HUES64 (cell line): Measurements from ENCODE around the gene SLC3A2.

Experiments
- H3K27ac ChIP-seq: 2 replicates; pipeline ENCODE4 v1.7.0; 2013; ENCODE audit warnings: low read depth, low read length, inconsistent platforms
- H3K27me3 ChIP-seq: 2 replicates; pipeline ENCODE4 v1.6.1; 2013; ENCODE audit warnings: mild to moderate bottlenecking, low read length; ENCODE audit not compliant: insufficient read depth
- H3K36me3 ChIP-seq: 2 replicates; pipeline ENCODE4 v1.6.1; 2013; ENCODE audit warnings: mild to moderate bottlenecking, low read length; ENCODE audit not compliant: insufficient read depth
- H3K4me1 ChIP-seq: 2 replicates; pipeline ENCODE4 v1.6.1; 2013; ENCODE audit warnings: mild to moderate bottlenecking, low read length, moderate library complexity; ENCODE audit not compliant: insufficient read depth
- H3K4me3 ChIP-seq: 2 replicates; pipeline ENCODE4 v1.5.1; 2013; ENCODE audit warnings: mild to moderate bottlenecking, low read length, moderate library complexity
- H3K9ac ChIP-seq: 2 replicates; pipeline ENCODE4 v1.6.1; 2013; ENCODE audit warnings: mild to moderate bottlenecking, low read depth, low read length
- H3K9me3 ChIP-seq: 2 replicates; pipeline ENCODE4 v1.6.1; 2013; ENCODE audit warnings: low read depth, low read length; ENCODE audit not compliant: insufficient read depth
- WGBS: fragments of 150-250, 120-280 bp; methylation state at CpG from one replicate; pipeline ENCODE4 v1.1.7; 2013; ENCODE audit warnings: missing lambda C conversion rate; 5-methylcytosine and 5-hydroxymethylcytosine counted together

SLC3A2 gene

DNA sequence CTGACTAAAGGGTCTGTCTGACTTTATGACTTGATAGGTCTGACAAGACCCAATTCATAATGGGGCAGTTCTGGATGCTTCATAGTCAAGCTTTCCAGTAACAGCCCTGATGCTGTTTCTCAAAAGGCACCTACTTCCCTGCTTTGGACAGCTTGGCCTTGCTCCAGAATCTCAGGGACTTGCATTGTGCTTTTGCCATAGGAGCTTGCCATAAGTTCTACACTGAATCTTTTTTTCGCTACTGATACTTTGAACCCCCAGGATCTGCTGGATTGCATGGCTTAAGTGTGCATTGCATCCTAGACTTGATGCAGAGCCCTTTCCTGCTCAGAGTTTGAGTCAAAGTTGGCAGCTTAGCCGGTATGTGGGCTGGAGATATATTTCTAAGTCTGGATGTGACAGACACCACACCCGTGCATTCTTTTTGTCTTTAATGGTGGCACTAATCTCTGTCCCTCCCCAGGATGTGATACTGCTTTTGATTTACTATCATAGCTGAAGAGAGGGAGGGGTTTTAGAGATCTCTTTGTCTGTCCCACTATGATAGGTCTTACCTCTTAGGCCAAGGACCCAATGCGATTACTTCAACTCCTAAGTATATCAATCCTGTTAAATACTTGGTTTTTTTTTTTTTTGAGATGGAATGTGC, 16.9 kb upstream of the SLC3A2 start:
- no peaks in the 10 kb centered on the region for H3K27me3 ChIP-seq
- H3K9ac ChIP-seq, result no peak overlapping the region
- no peak overlapping the region for H3K4me3 ChIP-seq
- WGBS, result 94% methylated on average over 2 of the region's 4 CpGs
- H3K9me3 ChIP-seq, result no peaks in the 10 kb centered on the region
- peaks cover 56% of the 10 kb centered on the region for H3K36me3 ChIP-seq
- H3K4me1 ChIP-seq, result peaks cover 16% of the 10 kb centered on the region; the same call in 1 of the 2 replicates
- H3K27ac ChIP-seq, result no peak overlapping the region

DNA sequence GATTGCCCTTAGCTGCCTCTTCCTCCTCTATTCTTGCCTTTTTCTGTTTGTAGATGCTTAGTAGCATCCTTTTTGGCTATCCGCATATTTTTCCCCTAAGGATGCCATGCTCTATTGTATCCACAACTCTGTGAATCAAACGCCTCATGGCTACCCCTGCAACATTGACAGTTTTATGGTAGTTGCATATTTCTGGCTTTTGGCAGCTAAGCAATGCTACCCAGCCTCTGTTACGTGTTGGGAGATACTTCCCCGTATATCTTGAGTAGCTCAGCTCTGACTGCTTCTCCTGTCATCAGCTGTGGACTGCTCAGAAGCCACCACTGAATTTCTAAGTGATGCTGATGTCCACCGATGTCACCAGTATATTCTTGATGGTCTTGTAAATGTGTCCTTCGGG, 15.1 kb upstream of the SLC3A2 start:
- H3K4me3 ChIP-seq, result no peak overlapping the region
- H3K4me1 ChIP-seq, result peaks cover 12% of the 10 kb centered on the region; the same call in 1 of the 2 replicates
- H3K9ac ChIP-seq, result 0 out of 2 replicates have a peak overlapping the region, but pooled peaks have one; percentile 19
- H3K9me3 ChIP-seq, result no peaks in the 10 kb centered on the region
- 96% methylated on average over 6 of the region's 6 CpGs for whole genome bisulfite sequencing
- H3K27me3 ChIP-seq, result no peaks in the 10 kb centered on the region
- H3K36me3 ChIP-seq, result peaks cover 61% of the 10 kb centered on the region
- no peak overlapping the region for H3K27ac ChIP-seq

DNA sequence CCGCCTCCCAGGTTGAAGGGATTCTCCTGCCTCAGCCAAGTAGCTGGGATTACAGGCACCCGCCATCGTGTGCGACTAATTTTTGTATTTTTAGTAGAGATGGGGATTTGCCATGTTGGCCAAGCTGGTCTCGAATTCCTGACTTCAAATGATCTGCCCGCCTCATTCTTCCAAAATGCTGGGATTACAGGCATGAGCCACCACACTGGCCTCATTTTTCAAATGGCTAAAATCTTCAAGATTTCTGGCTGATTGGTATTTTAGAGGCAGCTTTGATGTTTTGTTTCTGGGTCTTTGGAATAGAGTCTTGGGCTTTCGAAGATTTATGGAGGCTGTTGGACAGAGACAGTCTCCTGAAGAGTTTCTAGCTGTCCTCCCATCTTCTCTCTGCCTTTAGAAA, 5.8 kb upstream of the SLC3A2 start:
- H3K27me3 ChIP-seq, result no peaks in the 10 kb centered on the region
- peaks cover 7% of the 10 kb centered on the region for H3K4me1 ChIP-seq
- H3K9ac ChIP-seq, result no peak overlapping the region
- H3K27ac ChIP-seq, result no peak overlapping the region
- peaks cover 90% of the 10 kb centered on the region for H3K36me3 ChIP-seq
- no peak overlapping the region for H3K4me3 ChIP-seq
- no peaks in the 10 kb centered on the region for H3K9me3 ChIP-seq
- 98% methylated on average over 7 of the region's 7 CpGs for WGBS

DNA sequence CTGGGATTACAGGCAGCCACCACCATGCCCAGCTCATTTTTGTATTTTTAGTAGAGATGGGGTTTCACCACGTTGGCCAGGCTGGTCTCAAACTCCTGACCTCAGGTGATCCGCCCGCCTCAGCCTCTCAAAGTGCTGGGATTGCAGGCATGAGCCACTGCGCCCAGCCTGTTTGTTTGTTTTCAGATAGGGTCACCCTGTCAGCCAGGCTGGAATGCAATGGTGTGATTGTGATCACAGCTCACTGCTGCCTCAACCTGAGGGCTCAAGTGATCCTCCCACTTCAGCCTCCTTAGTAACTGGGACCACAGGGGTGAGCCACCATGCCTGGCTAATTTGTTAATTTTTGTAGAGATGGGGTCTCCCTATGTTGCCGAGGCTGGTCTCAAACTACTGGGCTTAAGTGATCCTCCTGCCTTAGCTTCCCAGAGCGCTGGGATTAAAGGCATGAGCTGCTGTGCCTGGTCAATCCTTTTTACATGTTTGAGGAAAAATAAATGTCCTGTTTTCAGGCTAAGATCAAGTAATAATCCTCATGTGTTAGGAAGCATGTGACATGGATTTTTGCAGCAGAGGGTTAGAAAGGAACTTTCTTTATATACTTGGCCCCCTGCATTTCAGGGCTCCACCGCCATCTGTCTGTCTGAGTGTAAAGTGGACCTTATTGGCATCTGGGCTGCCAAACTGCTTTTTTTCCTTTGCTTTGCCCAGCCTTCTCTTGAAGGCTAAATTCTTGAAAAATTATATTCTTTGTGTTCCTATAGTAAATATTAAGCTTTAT, 4.8 kb upstream of the SLC3A2 start:
- H3K9ac ChIP-seq, result no peak overlapping the region
- no peaks in the 10 kb centered on the region for H3K9me3 ChIP-seq
- no peaks in the 10 kb centered on the region for H3K27me3 ChIP-seq
- no peak overlapping the region for H3K4me3 ChIP-seq
- peaks cover 84% of the 10 kb centered on the region for H3K36me3 ChIP-seq
- WGBS, result 93% methylated on average over 7 of the region's 7 CpGs
- H3K4me1 ChIP-seq, result peaks cover 12% of the 10 kb centered on the region
- H3K27ac ChIP-seq, result no peak overlapping the region

DNA sequence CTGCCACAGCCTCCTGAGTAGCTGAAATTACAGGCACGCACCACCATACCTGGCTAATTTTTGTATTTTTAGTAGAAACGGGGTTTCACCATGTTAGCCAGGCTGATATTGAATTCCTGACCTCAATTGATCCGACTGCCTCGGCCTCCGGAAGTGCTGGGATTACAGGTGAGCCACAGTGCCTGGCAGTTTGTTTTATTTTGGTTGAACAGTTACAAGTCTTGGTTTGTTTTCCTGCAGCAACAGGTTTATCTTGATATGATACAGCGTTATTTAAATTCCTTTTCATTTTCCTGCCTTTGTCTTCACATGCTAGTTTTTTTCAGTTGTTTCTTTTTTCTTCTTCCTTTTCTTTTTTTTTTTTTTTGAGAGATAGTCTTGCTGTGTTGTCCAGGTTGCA, 4.0 kb upstream of the SLC3A2 start:
- Histone ChIP-seq H3K36me3 (peaks cover 76% of the 10 kb centered on the region), H3K27ac (no peak overlapping the region), H3K4me3 (no peak overlapping the region), H3K9ac (no peak overlapping the region), H3K9me3 (no peaks in the 10 kb centered on the region), H3K4me1 (peaks cover 12% of the 10 kb centered on the region), H3K27me3 (no peaks in the 10 kb centered on the region)
- 96% methylated on average over 6 of the region's 6 CpGs for WGBS

DNA sequence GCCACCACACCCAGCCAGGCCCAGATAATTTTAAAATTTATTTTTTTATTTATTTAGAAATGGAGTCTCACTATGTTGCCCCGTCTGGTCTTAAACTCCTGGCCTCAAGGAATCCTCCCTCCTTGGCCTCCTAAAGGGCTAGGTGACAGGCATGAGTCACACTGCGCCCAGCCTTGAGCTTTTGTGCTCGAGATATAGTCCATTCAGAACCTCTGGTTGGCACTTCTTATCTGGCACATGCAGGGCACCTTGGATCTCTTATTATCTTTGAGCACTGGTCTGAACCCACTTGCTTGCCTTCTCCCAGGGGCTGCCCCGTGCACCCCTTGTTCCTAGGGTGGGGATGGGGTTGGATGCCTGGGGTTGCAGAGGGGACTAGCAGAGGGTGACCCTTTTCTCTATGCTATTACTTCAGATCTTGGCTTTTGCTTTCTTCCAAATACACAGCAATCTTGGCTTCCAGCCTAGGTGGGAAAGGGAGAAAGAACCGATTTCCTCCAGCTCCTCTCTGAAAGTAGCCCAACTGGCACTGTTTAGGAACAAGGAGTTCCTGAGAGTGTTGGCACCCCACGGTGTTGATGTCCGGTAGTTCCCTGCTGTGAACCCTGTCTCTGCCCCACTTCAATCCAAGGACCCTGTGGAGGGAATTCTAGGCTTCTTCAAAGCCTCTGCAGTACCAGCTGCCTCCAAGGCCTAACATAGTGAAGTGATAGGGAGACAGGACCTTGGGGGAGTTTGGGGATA, 1.3 kb upstream of the SLC3A2 start:
- peak overlapping the region; percentile 100; the same call in 1 of the 2 replicates for H3K27ac ChIP-seq
- H3K9me3 ChIP-seq, result no peaks in the 10 kb centered on the region
- H3K4me1 ChIP-seq, result peaks cover 26% of the 10 kb centered on the region
- H3K9ac ChIP-seq, result no peak overlapping the region
- no peaks in the 10 kb centered on the region for H3K27me3 ChIP-seq
- peaks cover 76% of the 10 kb centered on the region for H3K36me3 ChIP-seq
- WGBS, result 72% methylated on average over 7 of the region's 7 CpGs
- H3K4me3 ChIP-seq, result peak overlapping the region; percentile 81

DNA sequence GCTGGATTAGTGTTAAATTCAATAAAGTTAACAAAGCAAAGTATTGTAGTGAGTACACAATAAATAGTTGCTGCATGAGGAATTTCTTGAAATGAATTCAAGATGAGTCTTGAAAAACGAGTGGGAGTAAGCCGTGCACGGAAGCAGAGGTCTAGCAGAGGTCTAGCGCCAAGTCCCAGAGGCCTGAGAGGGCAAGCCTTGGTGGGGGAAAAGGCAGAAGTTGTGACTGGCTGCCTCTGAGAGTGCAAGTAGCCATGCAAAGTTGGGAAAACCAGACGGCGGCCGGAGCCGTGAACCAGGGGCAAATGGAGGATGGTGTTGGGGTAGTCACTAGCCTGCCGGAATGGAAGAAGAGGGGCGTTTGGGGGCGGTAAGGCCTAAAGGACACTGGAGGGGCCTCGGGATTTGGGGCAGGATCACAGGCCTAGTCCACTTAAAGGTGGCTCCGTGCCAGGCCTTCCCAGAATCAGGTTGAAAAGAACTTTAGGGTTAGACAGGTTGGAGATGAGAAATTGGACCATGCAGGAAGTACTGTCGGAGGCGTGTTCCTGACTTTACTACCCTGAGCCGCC, 379 bp upstream of the SLC3A2 start:
- H3K9me3 ChIP-seq, result no peaks in the 10 kb centered on the region
- peaks cover 26% of the 10 kb centered on the region for H3K4me1 ChIP-seq
- H3K9ac ChIP-seq, result peak overlapping the region; percentile 97
- H3K36me3 ChIP-seq, result peaks cover 76% of the 10 kb centered on the region
- H3K4me3 ChIP-seq, result peak overlapping the region; percentile 81
- H3K27me3 ChIP-seq, result no peaks in the 10 kb centered on the region
- WGBS, result 22% methylated on average over 16 of the region's 16 CpGs
- H3K27ac ChIP-seq, result peak overlapping the region; percentile 100; the same call in 1 of the 2 replicates

DNA sequence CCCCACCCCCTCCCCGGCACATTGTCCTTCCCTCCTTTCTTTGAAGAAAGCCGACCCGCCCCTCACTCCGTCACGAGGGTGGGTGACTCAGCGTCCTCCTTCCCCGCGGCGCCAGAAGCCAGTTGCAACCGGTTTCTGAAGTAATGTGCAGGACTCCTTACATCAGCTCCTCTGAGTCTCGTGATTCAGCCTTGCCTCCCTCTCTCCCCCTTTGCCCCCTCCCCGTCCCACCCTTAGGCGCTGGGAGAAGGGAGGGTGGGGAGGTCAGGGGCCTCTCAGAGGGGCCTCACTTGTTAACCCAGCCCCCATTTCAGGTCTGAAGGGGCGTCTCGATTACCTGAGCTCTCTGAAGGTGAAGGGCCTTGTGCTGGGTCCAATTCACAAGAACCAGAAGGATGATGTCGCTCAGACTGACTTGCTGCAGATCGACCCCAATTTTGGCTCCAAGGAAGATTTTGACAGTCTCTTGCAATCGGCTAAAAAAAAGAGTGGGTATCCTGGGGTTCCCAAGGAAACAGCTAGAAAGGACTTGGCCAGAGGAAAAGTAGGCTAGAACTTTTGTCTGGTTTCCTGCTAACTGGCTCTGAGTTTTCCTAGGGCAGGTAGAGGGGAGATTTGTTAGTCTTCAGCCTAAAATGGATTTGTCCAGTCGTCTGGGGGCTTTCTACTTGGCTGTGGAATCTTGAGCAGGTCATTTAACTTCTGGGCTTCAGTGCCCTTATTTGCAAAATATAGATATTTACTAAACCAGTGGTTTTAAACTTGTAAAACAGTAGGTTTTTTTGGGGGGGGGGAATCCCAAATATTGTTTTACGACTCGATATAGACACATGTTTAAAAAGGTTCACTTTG, 1.1 kb downstream of the SLC3A2 start:
- H3K27me3 ChIP-seq, result no peaks in the 10 kb centered on the region
- peak overlapping the region; percentile 97 for H3K9ac ChIP-seq
- no peaks in the 10 kb centered on the region for H3K9me3 ChIP-seq
- peak overlapping the region; percentile 81 for H3K4me3 ChIP-seq
- WGBS, result 7% methylated on average over 18 of the region's 21 CpGs
- peak overlapping the region; percentile 100 for H3K27ac ChIP-seq
- peaks cover 79% of the 10 kb centered on the region for H3K36me3 ChIP-seq
- peaks cover 26% of the 10 kb centered on the region for H3K4me1 ChIP-seq

DNA sequence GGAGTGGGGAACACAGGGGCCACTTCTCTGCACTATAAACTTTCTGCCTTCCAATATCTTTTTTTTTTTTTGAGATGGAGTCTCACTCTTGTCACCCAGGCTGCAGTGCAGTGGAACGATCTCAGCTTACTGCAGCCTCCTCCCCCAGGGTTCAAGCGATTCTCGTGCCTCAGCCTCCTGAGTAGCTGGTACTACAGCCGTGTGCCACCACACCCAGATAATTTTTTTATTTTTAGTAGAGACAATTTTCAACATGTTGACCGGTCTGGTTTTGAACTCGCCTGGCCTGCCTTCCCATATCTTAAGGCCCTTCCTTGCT, 1.7 kb downstream of the SLC3A2 start:
- H3K9me3 ChIP-seq, result no peaks in the 10 kb centered on the region
- H3K4me3 ChIP-seq, result peak overlapping the region; percentile 81
- H3K27me3 ChIP-seq, result no peaks in the 10 kb centered on the region
- H3K9ac ChIP-seq, result peak overlapping the region; percentile 97
- H3K36me3 ChIP-seq, result peaks cover 79% of the 10 kb centered on the region
- H3K4me1 ChIP-seq, result peaks cover 26% of the 10 kb centered on the region
- 61% methylated on average over 6 of the region's 6 CpGs for WGBS
- H3K27ac ChIP-seq, result peak overlapping the region; percentile 100

DNA sequence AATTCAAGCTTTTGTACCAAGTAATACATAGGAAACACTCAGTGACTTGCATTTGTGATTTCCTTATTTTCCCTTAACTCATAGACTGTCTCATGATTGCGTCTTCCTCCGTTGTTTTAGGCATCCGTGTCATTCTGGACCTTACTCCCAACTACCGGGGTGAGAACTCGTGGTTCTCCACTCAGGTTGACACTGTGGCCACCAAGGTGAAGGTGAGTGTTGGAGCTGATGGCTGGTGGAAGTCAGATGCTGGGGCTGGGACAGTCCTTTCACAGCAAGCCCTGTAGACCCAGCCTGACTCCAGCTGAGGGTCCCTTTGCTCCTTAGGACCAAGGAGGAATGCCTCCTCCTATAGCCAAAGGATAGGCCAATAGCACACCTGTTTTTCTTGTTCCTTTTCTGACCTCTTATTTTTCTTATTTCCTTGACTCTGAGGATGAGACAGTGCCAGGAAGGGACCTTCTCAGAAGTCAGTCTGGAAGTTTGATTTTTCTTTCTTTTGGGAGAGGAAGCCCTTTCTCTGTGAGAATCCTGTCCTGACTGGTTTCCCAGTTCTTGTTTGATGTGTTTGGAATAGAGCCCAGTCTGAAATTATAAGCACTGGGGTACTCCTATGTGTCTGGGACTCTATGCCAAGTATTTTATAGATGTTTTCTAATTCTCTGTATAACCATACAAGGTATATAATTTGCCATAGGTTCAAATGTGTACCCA, 2.2 kb downstream of the SLC3A2 start:
- peak overlapping the region; percentile 81 for H3K4me3 ChIP-seq
- H3K27me3 ChIP-seq, result no peaks in the 10 kb centered on the region
- WGBS, result 78% methylated on average over 5 of the region's 5 CpGs
- no peaks in the 10 kb centered on the region for H3K9me3 ChIP-seq
- peaks cover 79% of the 10 kb centered on the region for H3K36me3 ChIP-seq
- peaks cover 26% of the 10 kb centered on the region for H3K4me1 ChIP-seq
- H3K9ac ChIP-seq, result peak overlapping the region; percentile 97
- peak overlapping the region; percentile 100 for H3K27ac ChIP-seq
